ENCODE measurements around the gene TASP1.

Gene TASP1

DNA sequence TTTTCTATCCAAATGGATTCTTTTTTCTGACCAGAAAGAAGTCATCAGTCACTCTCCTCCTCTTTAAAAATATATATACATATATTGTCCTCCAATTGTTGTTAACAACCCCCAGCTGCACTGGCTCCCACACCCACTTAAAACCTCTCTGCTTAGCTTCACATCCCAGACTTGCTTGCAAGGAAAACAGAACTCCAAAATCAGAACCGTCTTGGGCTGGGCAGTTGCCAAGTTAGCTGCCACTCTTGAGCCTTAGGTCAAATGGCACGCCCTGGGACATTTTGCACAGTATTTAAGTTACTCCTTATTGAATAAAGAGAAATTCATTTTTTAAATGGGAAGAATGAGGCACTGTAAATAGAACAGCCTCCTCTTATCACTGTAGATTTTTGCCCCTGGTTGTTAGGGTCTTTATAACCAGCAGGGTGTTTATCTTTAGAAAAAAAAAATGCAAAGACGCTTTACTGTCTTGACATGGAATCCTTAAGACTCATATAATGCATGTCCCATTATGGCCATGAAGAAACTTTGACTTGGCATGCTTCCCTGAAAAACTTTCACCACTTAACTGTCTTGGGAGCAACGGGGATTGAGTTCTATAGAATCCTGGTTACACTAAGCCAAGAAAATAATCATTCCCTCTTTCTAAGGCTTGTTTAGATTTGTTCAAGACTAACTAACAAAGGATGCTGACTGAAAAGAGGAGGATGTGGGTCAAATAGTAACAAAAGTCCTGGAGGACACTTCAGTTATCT is 213.2 kb downstream of the TASP1 start:
- no peak for DNase-seq

GRCh38 chr20:13424174-13424833 is 214.4 kb downstream of the TASP1 start:
- DNase-seq = no peak

DNA sequence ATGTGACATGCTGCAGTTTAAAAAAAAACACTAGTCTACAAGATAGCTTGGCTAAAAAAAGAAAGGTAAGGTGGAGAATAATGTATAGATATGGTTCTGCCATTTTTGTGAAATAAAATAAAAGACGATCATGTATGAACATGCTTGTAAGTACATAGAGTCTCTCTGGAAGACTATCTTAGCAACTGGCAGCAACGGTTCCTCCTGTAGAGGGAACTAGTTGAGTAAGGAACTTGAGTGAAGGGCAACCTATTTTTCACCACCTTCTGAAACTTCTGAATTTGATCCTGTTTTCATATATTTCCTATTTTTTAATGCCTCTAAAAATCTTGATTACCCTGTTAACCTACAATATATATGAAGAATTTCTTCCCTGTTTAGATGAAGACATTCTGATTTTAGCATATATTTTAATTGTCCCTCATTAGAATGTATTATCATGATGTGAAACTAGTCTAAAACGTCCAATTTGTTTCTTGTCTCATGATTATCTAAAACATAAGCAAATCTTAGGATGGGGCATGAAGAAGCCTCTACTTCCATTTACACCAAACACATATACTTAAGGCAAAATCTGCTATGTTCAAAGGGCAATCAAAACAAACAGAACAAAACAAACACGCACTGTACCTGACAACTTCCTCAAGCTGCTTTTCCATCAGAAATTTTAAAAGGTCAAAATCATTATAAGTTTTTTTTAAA is 215.1 kb downstream of the TASP1 start:
- DNase-seq = no peak

- no peak for DNase-seq
Measured at GRCh38 chr20:13422637-13423036, 216.1 kb downstream of the TASP1 start.

DNA sequence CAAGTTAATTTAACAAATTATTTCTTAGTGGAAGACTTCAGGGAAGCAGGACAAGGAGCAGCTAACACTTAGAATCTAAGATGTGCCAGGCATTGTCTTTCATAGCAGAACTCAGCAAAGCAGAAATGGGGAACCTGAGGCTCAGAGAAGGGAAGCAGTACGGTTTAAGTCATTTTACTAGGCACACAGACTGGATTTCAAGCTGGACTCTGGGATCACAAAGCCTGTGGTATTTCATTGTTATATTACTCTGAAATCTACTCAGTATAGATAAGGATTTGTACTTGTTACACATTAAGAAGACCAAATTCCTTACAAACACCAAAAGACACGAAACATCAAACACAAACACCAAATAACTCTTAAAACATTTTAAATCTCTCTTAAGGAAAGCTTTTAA is 218.1 kb downstream of the TASP1 start:
- DNase-seq = no peak

- DNase-seq = no peak
Measured at GRCh38 chr20:13419477-13419876, 219.3 kb downstream of the TASP1 start.

DNA sequence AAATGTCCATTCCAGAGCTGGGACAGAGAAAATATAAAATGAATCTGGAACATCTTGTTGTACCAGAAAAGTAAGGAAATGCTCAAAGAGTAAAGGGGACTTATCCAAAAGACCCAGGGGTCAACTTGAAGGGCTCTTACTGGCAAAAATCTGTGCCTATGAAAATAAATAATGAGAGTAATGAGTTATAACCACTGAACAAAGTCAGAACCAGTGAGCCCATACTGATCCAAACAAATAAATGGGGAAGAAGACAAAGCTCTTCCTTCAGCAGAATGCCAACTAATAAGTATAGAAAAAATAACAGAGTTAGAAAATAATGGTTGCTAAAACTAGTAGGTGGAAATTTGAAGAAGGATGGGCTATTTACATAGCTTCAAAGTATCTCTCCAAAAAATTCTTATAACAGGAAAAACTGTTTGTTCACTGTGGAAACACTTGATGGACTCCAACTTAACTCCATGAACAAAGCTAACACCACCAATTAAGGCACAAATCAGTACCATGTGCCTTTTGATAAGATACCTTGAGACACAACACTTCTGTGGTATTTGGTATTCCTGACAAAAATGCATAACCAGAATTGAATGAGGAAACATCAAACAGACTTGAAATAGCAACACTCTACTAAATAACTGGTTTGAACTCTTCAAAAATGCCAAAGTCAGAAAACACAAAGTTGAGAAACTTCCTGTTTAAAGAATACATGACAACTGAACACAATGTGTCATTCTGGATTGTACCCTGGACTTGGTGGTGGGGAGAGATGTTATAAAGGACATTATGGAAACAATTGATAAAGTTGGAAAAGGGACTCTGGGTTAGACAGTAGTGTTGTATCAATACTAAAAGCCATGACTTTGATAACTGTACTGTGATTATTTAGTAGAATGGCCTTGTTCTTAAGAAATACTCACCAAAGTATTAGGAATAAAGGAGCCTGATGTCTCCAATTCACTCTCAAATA is 220.2 kb downstream of the TASP1 start:
- no peak for DNase-seq

GRCh38 chr20:13416531-13416930 is 222.2 kb downstream of the TASP1 start:
- no peak for DNase-seq

DNA sequence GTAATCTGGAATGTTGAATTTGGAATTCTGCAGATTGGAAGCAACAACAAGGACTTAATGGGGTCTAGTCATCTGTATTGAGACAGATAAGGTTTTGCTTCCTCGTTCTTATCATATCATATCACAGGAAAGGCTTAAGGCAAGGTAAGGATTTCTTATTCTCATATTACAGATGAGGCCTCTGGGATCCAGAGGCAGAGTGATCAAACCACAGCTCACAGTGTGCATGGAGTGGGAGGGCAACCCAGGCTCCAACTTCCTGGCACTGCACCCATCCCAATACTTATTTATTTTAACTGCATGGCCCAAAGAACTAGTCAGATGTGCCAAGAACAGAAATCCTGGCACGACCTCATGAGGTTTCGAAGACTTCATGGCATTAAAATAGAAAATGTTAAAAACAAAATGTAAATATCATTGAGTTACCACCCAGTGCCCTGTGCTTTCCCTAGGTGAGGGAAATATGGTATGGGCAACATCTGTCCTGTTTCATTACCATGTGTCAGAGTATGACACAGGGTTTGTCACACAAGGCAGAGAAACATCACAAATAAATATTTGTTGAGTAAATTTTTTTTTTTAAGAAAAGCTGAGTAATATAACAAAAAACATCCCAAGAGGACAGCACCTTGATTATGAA is 225.8 kb downstream of the TASP1 start:
- no peak for DNase-seq

- DNase-seq = no peak
Measured at GRCh38 chr20:13404293-13404692, 234.4 kb downstream of the TASP1 start.

DNA sequence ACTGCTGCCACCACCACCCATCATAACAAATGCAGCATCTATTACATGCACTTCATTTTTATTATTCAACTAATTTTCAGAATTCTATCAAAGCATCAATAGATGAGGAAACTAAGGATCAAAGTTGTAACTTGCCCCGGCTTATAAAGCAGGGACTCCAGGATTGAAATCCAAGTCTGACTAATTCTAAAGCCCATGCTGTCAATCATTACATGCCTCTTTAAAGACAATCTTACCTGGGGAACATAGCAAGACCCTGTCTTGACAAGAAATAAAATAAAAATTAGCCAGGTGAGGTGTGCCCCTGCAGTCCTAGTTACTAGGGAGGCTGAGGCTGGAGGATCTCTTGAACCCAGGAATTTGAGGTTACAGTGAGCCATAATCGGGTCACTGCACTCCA is 235.3 kb downstream of the TASP1 start:
- DNase-seq = no peak

GRCh38 chr20:13402986-13403385 is 235.7 kb downstream of the TASP1 start:
- DNase-seq = no peak

DNA sequence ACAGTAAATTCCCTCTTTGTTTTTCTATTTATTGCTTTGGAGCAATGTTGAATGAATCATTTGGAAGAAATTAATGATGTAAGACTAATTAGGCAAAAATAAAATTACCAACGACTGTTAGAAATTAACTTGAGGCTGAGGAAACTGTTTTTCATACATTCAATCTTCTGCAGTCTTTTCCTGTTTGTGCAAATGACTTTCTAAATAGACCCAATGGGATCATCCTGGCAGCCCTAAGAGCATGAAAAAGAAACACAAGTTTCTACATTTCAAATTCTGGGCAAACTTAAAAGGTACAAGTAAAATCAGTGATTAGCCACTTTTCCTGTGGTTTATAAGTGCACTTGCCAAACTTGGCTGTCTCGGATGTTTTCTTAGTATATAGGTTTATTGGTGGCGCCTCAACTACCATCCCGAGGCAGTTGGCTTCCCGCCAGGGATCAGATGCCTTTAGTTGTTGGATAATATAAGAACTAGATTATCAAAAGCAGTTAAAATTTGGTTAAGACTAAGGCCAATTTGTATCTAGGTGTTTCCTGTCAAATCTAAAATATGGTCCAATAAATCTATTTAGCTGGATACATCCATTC is 236.5 kb downstream of the TASP1 start:
- no peak for DNase-seq

DNA sequence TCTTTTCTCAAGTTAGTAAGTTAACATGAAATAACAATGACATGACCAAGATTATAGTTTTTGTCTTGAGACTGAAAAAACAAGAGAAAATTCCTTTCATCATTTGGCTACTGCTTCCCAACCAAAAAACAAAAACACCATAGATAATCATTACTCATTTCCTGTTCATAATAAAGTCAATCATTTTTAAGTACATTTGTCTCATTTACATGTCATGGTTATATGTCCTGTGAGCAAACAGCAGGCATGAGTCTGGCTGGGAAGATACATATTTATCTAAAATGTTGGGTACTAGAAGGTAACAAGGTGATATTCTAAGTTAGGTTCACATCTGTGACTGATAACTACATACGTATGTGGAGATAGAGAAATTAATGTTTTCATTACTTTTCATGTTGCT is 237.1 kb downstream of the TASP1 start:
- no peak for DNase-seq

DNA sequence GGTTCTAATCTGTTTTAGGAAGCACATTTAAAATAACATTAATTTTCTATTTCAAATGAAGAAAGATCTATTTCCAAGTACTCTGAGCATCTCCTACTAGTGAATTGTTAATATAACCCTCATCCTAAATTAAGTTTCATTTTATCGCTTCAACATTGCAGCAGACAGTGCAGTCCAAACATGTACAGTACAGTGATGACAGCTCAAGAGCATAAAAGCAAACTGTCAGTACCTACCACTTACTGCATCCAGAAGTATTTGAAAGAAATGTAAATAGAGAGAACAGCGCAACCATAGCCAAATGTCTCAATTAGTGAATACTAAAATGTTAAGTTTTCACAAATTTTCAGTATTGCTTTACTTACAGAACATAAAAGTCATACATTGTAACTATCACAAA is 238.3 kb downstream of the TASP1 start:
- DNase-seq = no peak

DNA sequence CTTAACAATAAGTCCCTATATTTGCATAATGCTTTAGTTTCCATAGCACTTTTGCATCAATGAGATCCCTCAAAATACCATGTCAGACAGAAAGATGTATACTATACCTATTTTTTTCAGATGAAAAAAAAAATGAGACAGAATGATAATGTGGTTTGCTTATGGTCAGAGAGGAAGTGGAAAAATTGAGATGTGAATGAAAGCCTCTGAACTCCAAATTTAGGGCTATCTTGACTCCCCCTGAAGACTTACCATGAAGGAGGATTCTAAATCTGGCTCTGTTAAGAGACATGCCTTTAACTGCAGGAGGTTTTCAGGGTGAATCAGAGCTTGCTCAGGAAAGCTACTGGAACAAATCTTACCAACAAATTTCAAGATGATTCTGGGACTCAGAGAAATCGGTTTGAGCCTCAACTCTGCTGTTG is 241.4 kb downstream of the TASP1 start:
- no peak for DNase-seq

GRCh38 chr20:13396826-13397225 is 241.9 kb downstream of the TASP1 start:
- no peak for DNase-seq

DNA sequence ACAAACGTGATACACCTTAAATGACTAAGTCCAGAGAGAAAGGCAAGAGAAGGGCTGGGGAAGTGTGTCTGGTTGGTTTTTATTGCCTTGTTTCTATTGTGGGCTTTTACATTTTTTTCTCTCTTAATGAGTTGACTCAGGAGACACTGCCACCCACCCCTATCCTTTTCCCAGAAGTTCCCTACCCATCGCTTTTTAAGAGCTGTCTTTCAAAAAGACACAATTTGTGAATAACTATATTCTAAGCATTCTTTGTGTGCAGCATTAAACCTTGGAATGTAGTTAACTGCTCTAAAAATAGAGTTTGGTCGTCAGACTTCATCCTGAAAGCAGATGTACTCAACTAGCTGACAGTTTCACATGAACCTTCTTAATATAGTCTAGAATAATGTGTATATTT is 242.7 kb downstream of the TASP1 start:
- DNase-seq = no peak

- no peak for DNase-seq
Measured at GRCh38 chr20:13395232-13395631, 243.5 kb downstream of the TASP1 start.

- no peak for DNase-seq
Measured at GRCh38 chr20:13392391-13392790, 246.3 kb downstream of the TASP1 start.

DNA sequence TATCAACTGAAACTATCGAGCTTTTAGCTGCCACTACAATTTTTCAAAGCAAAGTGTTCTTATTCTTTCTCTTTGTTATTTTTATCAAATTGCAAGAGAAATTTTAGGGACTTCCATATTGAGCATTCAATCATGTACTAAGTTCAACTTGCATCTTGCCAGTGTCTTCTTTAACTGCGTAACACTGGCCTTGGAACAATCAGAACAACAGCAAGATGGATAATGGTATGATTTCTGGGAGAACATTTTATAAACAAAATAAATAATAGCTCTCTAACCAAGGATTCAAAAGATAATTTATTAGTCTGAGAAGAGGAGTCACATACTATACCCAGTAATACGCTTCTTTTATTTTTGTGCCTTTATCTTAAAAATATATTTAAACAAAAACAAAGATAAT is 249.6 kb downstream of the TASP1 start:
- DNase-seq = no peak

DNA sequence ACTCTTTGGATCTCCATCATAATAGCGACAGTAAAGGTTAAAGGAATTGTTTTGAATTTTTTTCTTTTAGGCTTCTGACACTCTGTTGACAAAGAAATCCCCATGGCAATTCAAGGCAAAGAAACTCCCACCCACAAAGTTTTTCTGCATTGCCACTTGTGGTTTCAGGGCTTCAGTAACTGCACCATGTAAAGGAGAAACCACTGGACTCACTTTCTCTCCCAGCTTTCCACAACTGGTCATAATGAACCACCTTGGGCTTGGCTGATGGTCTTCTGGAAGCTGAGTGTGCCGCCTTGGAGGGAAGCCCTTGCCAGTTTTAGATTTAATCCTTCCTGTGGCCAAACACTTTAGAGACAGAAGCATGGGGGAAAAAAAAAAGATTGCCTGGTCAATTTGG is 254.6 kb downstream of the TASP1 start:
- no peak for DNase-seq

All from stimulated activated naive CD4-positive, alpha-beta T cell treated with Interleukin-2 at 50 U/mL for 16 hours (primary cell).